ENCODE measurements around the gene OR6C65. TPM values are rescaled to one million over a fixed set of nuclear protein-coding genes. Genes with fewer than 3 reads are reported as not detected.

OR6C65 gene
- total RNA-seq, 1 donor from 2014 or later = not detected

DNA sequence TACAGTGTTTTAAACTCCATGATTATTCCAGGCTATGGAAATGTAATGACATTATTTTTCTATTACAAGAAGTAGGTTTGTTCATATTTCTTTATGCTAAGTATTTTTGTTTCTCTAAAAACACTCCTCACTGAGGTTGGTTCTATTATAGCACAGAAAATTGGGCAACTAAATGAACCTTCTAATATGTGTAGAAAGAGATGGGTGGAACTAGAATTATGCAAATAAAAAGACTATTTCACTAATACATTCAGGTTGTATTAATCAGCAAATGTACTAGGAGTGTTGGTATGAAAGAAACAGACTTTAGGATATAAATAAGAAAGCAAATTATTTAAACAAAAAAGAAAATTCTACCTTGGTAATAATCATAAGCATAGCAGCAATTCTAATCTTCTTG lies 48.5 kb downstream of the OR6C65 start:
- ATAC-seq = no peak

Other genes with a start within 250 kb of the OR6C65 start
- gene OR10A7, start 179.5 kb upstream of the OR6C65 start, total RNA-seq = not detected
- gene OR6C74, start 155.9 kb upstream of the OR6C65 start, total RNA-seq = not detected
- gene OR6C6, start 104.0 kb upstream of the OR6C65 start, total RNA-seq = not detected
- not detected for gene OR6C1, start 86.2 kb upstream of the OR6C65 start, total RNA-seq
- not detected for gene OR6C3, start 69.8 kb upstream of the OR6C65 start, total RNA-seq
- not detected for gene OR6C75, start 37.6 kb upstream of the OR6C65 start, total RNA-seq
- gene OR6C76, start 25.7 kb downstream of the OR6C65 start, total RNA-seq = not detected
- gene OR6C2, start 43.5 kb downstream of the OR6C65 start, total RNA-seq = 0.12 TPM
- gene OR6C70, start 69.6 kb downstream of the OR6C65 start, total RNA-seq = not detected
- not detected for gene OR6C68, start 91.8 kb downstream of the OR6C65 start, total RNA-seq
- gene OR6C4, start 149.1 kb downstream of the OR6C65 start, total RNA-seq = not detected
- gene OR2AP1, start 171.9 kb downstream of the OR6C65 start, total RNA-seq = not detected
- not detected for gene OR10P1, start 236.4 kb downstream of the OR6C65 start, total RNA-seq

Data from esophagus mucosa (tissue), 1 donor.